HepG2 (cell line): ENCODE results near the gene NCOA7. TPM values are rescaled to one million over a fixed set of nuclear protein-coding genes. Genes with fewer than 3 reads are reported as not detected.

Source experiments
- ATAC-seq: fragments of 200-7000 bp; cut with Tn5 transposase; 3 replicates; pipeline ENCODE4 v1.9.1; 2020; ENCODE audit warnings: mild to moderate bottlenecking, moderate library complexity
- BruUV-seq: library from RNA; stranded (reverse); fragments of 400-500 nt; replicated peaks from 2 replicates; lab custom pipeline; 2021; lab: Mats Ljungman, UMichigan
- CTCF ChIA-PET: fragments of 300-600 bp; formaldehyde crosslinking; extraction: SDS; loops from one replicate; lab custom pipeline; 2021; ENCODE audit warnings: low total read pairs, inconsistent platforms, low intra/inter-chr PET ratio; lab: Yijun Ruan, JAX
- POLR2A ChIA-PET: fragments of 350-600 bp; sonication (Branson Sonifier 250); formaldehyde crosslinking; loops from one replicate; lab custom pipeline; 2020; ENCODE audit warnings: antibody characterized with exemption, inconsistent platforms; lab: Yijun Ruan, JAX
- DNase-seq: peaks from one replicate; pipeline ENCODE4 v3.0.0-alpha.2; 2015; ENCODE audit warnings: low spot score
- FAIRE-seq: peaks from 3 replicates; lab custom pipeline; 2011; peaks lifted over from hg19 to GRCh38; lab: Jason Lieb, UNC
- H2AFZ ChIP-seq: one replicate; pipeline ENCODE4 v1.6.1; 2011; ENCODE audit warnings: low read length, inconsistent platforms
- H3K27ac ChIP-seq: fragments of 300-600 bp; 3 replicates; pipeline ENCODE4 v1.8.0; 2011; ENCODE audit warnings: mixed run types, mild to moderate bottlenecking, mixed read lengths, low read length, inconsistent platforms; ENCODE audit not compliant: insufficient read depth; ENCODE audit errors: extremely low read length
- H3K27me3 ChIP-seq, 2 experiments: fragments of 200-600 bp in 1 of 2; 2 replicates in 1 of 2; 3 replicates in 1 of 2; pipeline versions ENCODE4 v1.6.0 to v1.8.0; 2011; ENCODE audit warnings: low read length in 2 of 2, mild to moderate bottlenecking in 2 of 2, moderate library complexity in 2 of 2, inconsistent platforms in 1 of 2; ENCODE audit not compliant: insufficient read depth in 2 of 2, control insufficient read depth in 1 of 2
- H3K36me3 ChIP-seq, 2 experiments: fragments of 200-600 bp in 1 of 2; replicated peaks in 1 of 2; 2 replicates in 1 of 2; 3 replicates in 1 of 2; pipeline versions ENCODE4 v1.5.1 to v1.8.0; 2011; ENCODE audit warnings: low read length in 2 of 2, inconsistent platforms in 1 of 2; ENCODE audit not compliant: insufficient read depth in 2 of 2, control insufficient read depth in 1 of 2
- H3K4me1 ChIP-seq: 2 replicates; pipeline ENCODE4 v1.5.1; 2012; ENCODE audit warnings: low read length, inconsistent platforms; ENCODE audit not compliant: insufficient read depth
- H3K4me2 ChIP-seq: 2 replicates; pipeline ENCODE4 v1.6.0; 2011; ENCODE audit warnings: low read depth, low read length, inconsistent platforms
- H3K4me3 ChIP-seq, 3 experiments: fragments of 200-600 bp in 1 of 3; sonication (generic), shearing (Covaris generic) in 1 of 3; replicated peaks in 1 of 3; 2 replicates each; pipeline ENCODE4 v1.5.1; 2011 to 2016; ENCODE audit warnings: low read length in 3 of 3, inconsistent platforms in 2 of 3, low read depth in 2 of 3, mild to moderate bottlenecking in 2 of 3, control low read depth in 1 of 3, mixed read lengths in 1 of 3; ENCODE audit not compliant: insufficient read depth in 1 of 3
- H3K79me2 ChIP-seq: one replicate; pipeline ENCODE4 v1.6.1; 2011; ENCODE audit warnings: low read length, inconsistent platforms; ENCODE audit not compliant: insufficient read depth
- H3K9ac ChIP-seq: 2 replicates; pipeline ENCODE4 v1.6.0; 2011; ENCODE audit warnings: mild to moderate bottlenecking, low read depth, low read length, inconsistent platforms; ENCODE audit not compliant: insufficient read depth
- H3K9me3 ChIP-seq: 2 replicates; pipeline ENCODE4 v1.5.1; 2012; ENCODE audit warnings: mild to moderate bottlenecking, low read length
- H4K20me1 ChIP-seq: 2 replicates; pipeline ENCODE4 v1.6.0; 2011; ENCODE audit warnings: inconsistent platforms, mild to moderate bottlenecking, low read length, moderate library complexity; ENCODE audit not compliant: insufficient read depth
- DNMT1 ChIP-seq: sonication (generic); formaldehyde crosslinking; IDR thresholded peaks from 2 replicates; pipeline ENCODE4 v1.5.1; 2020; ENCODE audit warnings: mild to moderate bottlenecking, missing genetic modification reagents
- EP300 ChIP-seq, 3 experiments: sonication (generic) in 1 of 3; formaldehyde crosslinking in 1 of 3; IDR thresholded peaks; 2 replicates each; pipeline versions ENCODE4 v1.5.1 to v1.6.1; 2011 to 2020; ENCODE audit warnings: low read depth in 2 of 3, low read length in 2 of 3, borderline replicate concordance in 1 of 3, improper control_type of control experiment in 1 of 3, mild to moderate bottlenecking in 1 of 3, missing genetic modification reagents in 1 of 3, moderate library complexity in 1 of 3
- JUN ChIP-seq: sonication (generic); formaldehyde crosslinking; IDR thresholded peaks from 2 replicates; pipeline ENCODE4 v1.4.0; 2020; ENCODE audit warnings: mild to moderate bottlenecking, missing genetic modification reagents
- PAWR ChIP-seq: sonication (generic); formaldehyde crosslinking; IDR thresholded peaks from 2 replicates; pipeline ENCODE4 v1.4.0; 2020; ENCODE audit warnings: missing genetic modification reagents, mild to moderate bottlenecking, borderline replicate concordance
- PHF20 ChIP-seq: sonication (generic); formaldehyde crosslinking; IDR thresholded peaks from 2 replicates; pipeline ENCODE4 v1.5.0; 2020; ENCODE audit warnings: mild to moderate bottlenecking, missing genetic modification reagents
- POLR2AphosphoS5 ChIP-seq: IDR thresholded peaks from 2 replicates; pipeline ENCODE4 v1.6.1; 2012; ENCODE audit warnings: low read depth, low read length
- YY1 ChIP-seq: IDR thresholded peaks from 2 replicates; pipeline ENCODE4 v1.6.1; 2011; ENCODE audit warnings: low read length, low read depth, moderate library complexity, mild to moderate bottlenecking; ENCODE audit not compliant: insufficient read depth, insufficient replicate concordance
- ZNF143 ChIP-seq: sonication (generic); formaldehyde crosslinking; IDR thresholded peaks from 2 replicates; pipeline ENCODE4 v1.4.0; 2020; ENCODE audit warnings: missing genetic modification reagents
- ZNF724P ChIP-seq: sonication (generic); formaldehyde crosslinking; IDR thresholded peaks from 2 replicates; pipeline ENCODE4 v1.8.0; 2022; ENCODE audit warnings: missing genetic modification reagents, borderline replicate concordance
- WGBS: methylation state at CpG from one replicate; pipeline ENCODE4 v1.1.6; 2017; ENCODE audit warnings: low lambda C conversion rate; 5-methylcytosine and 5-hydroxymethylcytosine counted together
- in situ Hi-C: cut with HindIII; loops from 2 replicates; pipeline ENCODE4 v1.10.0; 2017; ENCODE audit warnings: low pct_unique_long_range_greater_than_20kb; ENCODE audit not compliant: extremely low pct_ligation_motif_present
- intact Hi-C: fragments of 100-400 bp; cut with micrococcal nuclease; formaldehyde crosslinking; loops from one replicate; pipeline ENCODE4 v1.10.0; 2022; ENCODE audit not compliant: unreplicated experiment
- polyA plus RNA-seq, 8 experiments: library from polyadenylated mRNA; depleted of rRNA in 3 of 8; stranded (reverse) in 7 of 8; unstranded in 1 of 8; fragments of >200 nt; fragmentation: Illumina TruSeq in 4 of 8; extraction: Trizol in 4 of 8; gene quantifications; 2 replicates each; pipeline versions ENCODE4 v1.2.1 to v1.2.3, GENCODE V29; 2011 to 2016; ENCODE audit warnings: low read depth in 4 of 8, missing spikeins in 1 of 8, mixed read lengths in 1 of 8; ENCODE audit not compliant: insufficient read depth in 1 of 8
- total RNA-seq, 5 experiments: library from RNA; depleted of rRNA; stranded (reverse); fragments of >200 nt; fragmentation: Illumina TruSeq; extraction: Trizol; gene quantifications; 2 replicates each; pipeline ENCODE4 v1.2.3, GENCODE V29; 2016; ENCODE audit warnings: low read depth in 1 of 5
- TF ChIP-seq, protein P1 (sequence below): sonication (generic); formaldehyde crosslinking; IDR thresholded peaks from 2 replicates; pipeline ENCODE4 v1.4.0; 2020; ENCODE audit warnings: missing genetic modification reagents; ENCODE audit errors: not compliant biosample characterization
- TF ChIP-seq, protein P2 (sequence below): sonication (generic); formaldehyde crosslinking; IDR thresholded peaks from 2 replicates; pipeline ENCODE4 v1.9.0; 2021; ENCODE audit warnings: mild to moderate bottlenecking, missing genetic modification reagents
- TF ChIP-seq, protein P3 (sequence below): sonication (generic); formaldehyde crosslinking; conservative IDR thresholded peaks from 2 replicates; pipeline ENCODE4 v1.5.0; 2020; ENCODE audit warnings: missing genetic modification reagents

NCOA7 gene
- total and polyA plus RNA-seq, 2 of the 13 experiments (the other 11 are each of a cell fraction or from before 2014, with no cell fraction given) = 13.6 to 20.8 TPM

GRCh38 chr6:125962900-125963497, 172.2 kb downstream of the NCOA7 start:
- WGBS = 95% methylated on average over 8 of the region's 8 CpGs

More at GRCh38 chr6:125962900-125963497, 172.2 kb downstream of the NCOA7 start:
- H3K9me3 ChIP-seq = no peaks in the 10 kb centered on the region
- no peak for DNase-seq
- H3K4me3 ChIP-seq = no peak overlapping the region
- intact Hi-C loops (no loop called here), in situ Hi-C loops (no loop called here)
- peaks cover 2 to 14% of the 10 kb centered on the region in 2 experiments; a peak in 4 of 5 replicates for H3K36me3 ChIP-seq
- H3K27me3 ChIP-seq = no peaks in the 10 kb centered on the region
- no peak overlapping the region for H3K4me2 ChIP-seq
- no peak overlapping the region for H3K27ac ChIP-seq
- no peak overlapping the region for H2AFZ ChIP-seq
- FAIRE-seq = no peak
- H3K4me1 ChIP-seq = peaks cover 31% of the 10 kb centered on the region
- no peak overlapping the region for H3K9ac ChIP-seq
- ATAC-seq = no peak
- TF ChIP-seq ZNF143 (CRISPR knock-in tag) (no peak), PHF20 (CRISPR knock-in tag) (no peak), POLR2AphosphoS5 (no peak), DNMT1 (no peak), PAWR (CRISPR knock-in tag) (no peak), ZNF724P (no peak), YY1 (no peak), EP300 (IDR thresholded peaks at IDR 0.05; ENCODE audit: low read depth in 2 of 2, low read length in 2 of 2) (no peak), EP300 (CRISPR knock-in tag; IDR thresholded peaks at IDR 0.05; ENCODE audit: borderline replicate concordance) (no peak), JUN (CRISPR knock-in tag) (no peak)
- TF ChIP-seq, protein P1, sequence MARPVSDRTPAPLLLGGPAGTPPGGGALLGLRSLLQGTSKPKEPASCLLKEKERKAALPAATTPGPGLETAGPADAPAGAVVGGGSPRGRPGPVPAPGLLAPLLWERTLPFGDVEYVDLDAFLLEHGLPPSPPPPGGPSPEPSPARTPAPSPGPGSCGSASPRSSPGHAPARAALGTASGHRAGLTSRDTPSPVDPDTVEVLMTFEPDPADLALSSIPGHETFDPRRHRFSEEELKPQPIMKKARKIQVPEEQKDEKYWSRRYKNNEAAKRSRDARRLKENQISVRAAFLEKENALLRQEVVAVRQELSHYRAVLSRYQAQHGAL (CRISPR knock-in tag) = no peak
- TF ChIP-seq, protein P2, sequence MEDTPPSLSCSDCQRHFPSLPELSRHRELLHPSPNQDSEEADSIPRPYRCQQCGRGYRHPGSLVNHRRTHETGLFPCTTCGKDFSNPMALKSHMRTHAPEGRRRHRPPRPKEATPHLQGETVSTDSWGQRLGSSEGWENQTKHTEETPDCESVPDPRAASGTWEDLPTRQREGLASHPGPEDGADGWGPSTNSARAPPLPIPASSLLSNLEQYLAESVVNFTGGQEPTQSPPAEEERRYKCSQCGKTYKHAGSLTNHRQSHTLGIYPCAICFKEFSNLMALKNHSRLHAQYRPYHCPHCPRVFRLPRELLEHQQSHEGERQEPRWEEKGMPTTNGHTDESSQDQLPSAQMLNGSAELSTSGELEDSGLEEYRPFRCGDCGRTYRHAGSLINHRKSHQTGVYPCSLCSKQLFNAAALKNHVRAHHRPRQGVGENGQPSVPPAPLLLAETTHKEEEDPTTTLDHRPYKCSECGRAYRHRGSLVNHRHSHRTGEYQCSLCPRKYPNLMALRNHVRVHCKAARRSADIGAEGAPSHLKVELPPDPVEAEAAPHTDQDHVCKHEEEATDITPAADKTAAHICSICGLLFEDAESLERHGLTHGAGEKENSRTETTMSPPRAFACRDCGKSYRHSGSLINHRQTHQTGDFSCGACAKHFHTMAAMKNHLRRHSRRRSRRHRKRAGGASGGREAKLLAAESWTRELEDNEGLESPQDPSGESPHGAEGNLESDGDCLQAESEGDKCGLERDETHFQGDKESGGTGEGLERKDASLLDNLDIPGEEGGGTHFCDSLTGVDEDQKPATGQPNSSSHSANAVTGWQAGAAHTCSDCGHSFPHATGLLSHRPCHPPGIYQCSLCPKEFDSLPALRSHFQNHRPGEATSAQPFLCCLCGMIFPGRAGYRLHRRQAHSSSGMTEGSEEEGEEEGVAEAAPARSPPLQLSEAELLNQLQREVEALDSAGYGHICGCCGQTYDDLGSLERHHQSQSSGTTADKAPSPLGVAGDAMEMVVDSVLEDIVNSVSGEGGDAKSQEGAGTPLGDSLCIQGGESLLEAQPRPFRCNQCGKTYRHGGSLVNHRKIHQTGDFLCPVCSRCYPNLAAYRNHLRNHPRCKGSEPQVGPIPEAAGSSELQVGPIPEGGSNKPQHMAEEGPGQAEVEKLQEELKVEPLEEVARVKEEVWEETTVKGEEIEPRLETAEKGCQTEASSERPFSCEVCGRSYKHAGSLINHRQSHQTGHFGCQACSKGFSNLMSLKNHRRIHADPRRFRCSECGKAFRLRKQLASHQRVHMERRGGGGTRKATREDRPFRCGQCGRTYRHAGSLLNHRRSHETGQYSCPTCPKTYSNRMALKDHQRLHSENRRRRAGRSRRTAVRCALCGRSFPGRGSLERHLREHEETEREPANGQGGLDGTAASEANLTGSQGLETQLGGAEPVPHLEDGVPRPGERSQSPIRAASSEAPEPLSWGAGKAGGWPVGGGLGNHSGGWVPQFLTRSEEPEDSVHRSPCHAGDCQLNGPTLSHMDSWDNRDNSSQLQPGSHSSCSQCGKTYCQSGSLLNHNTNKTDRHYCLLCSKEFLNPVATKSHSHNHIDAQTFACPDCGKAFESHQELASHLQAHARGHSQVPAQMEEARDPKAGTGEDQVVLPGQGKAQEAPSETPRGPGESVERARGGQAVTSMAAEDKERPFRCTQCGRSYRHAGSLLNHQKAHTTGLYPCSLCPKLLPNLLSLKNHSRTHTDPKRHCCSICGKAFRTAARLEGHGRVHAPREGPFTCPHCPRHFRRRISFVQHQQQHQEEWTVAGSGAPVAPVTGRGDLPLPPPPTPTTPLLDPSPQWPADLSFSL (CRISPR knock-in tag) = no peak
- TF ChIP-seq, protein P3, sequence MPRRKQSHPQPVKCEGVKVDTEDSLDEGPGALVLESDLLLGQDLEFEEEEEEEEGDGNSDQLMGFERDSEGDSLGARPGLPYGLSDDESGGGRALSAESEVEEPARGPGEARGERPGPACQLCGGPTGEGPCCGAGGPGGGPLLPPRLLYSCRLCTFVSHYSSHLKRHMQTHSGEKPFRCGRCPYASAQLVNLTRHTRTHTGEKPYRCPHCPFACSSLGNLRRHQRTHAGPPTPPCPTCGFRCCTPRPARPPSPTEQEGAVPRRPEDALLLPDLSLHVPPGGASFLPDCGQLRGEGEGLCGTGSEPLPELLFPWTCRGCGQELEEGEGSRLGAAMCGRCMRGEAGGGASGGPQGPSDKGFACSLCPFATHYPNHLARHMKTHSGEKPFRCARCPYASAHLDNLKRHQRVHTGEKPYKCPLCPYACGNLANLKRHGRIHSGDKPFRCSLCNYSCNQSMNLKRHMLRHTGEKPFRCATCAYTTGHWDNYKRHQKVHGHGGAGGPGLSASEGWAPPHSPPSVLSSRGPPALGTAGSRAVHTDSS (CRISPR knock-in tag) = no peak
- BruUV-seq = no TSS peak
- ChIA-PET CTCF (no interaction called here), POLR2A (interaction anchor here (1.0 kb wide), 1 partner anchor 23 kb away, joined by 3 read pairs; the partner anchor contains the start of gene TRMT11)
- H4K20me1 ChIP-seq = no peaks in the 10 kb centered on the region
- peaks cover 31% of the 10 kb centered on the region for H3K79me2 ChIP-seq
